Activated T-cell treated with anti-CD3 and anti-CD28 coated beads, Interleukin-2, amount 50 U/mL, for 48 hours (primary cell): ENCODE measurements around the gene TESPA1.
"Not testable (repeated sequence)": the region's sequence is repeated elsewhere in the genome, so short reads cannot be mapped to it uniquely, and the experiment has no call there.

Source experiments
- DNase-seq, 2 experiments: peaks; one replicate each; pipeline ENCODE4 v3.0.0-alpha.2; 2020

Gene TESPA1, protein sequence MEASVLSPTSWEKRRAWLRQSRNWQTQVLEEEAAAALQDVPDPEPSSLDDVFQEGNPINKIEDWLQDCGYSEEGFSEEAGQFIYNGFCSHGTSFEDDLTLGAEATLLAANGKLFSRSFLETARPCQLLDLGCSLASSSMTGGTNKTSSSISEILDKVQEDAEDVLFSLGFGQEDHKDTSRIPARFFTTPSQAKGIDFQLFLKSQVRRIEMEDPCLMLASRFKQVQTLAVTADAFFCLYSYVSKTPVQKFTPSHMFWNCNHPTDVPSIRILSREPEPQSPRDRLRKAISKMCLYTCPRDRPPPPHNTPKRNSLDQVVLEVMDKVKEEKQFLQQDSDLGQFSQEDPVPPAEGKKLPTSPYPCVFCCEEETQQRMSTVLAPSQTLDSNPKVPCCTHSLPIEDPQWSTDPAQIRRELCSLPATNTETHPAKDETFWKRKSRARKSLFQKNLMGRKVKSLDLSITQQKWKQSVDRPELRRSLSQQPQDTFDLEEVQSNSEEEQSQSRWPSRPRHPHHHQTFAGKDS

DNA sequence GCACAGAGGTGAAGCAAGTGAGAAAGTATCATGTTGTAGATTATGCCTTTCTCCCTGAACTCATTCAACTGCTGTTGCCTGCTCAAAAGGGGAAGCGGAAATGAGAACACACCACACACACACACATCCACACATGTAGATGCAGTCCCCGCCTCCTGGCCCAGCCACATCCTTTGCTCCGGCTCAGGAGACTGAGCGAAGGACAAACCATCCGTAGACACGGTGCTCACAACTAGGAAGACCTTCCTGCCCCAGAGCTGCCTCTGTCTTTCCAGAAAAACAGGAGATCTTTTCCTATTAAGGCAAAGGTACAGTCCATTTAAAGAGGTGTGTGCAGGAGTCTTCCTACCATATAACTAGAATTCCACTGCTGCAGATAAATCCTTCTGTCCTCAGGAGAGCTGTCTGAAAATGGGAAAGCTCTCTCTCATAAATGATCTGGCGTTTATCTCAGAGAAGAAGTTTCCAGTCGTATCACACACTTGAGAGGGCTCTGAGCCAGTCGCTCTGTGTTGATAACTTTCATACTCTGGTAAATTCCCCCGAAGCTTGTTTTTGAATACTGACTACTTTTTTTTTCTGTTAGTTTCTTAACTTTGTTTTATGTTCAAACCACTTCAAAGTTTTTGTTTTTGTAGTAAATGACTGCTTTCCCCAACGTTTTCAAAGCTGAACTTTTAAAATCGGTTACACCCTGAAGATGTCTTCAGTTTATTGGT, at the start of gene TESPA1:
Gene TESPA1, minus strand, starts transcription at position 105 of the 719 bp plus-strand sequence. CDS start 10,200 bp downstream, outside the sequence.
- peak; percentile 85 to 86 for DNase-seq

DNA sequence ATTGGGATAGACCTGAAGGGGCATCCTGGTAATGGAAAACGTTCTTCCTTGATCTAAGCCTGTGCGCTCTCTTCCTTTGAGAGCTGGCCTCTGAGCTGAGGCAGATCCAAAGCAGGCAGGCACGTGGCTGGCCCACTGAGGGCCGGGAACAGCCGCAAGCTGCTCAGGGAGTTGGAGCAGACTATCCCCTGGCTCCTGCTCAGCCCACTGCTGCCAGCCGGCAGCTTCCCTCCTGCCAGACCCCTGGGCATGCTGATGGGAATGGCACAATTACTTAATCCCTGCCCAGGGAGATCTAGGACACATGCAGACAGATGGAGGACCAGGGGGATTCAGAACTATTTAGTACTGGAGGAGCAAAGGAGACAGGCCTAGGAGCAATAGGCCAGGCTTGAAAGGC, 49.7 kb upstream of the TESPA1 start:
- no peak for DNase-seq

DNA sequence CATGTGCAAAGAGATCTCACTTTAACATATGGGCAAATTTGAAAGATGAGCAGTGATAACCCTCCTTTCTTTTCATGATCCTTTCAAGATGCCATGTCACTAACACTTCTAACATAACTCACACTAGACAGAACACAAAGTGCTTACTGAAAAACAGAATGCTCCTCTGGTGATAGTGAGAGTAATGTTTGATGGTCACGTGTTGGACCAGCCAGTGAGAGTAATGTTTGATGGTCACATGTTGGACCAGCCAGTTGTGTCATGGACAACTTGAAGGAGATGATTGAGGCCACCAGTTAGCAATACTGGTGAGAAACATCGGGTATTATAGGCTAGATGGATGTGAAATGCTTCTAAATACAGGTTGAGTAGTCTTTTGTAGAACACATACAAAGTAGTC, 40.9 kb upstream of the TESPA1 start:
- no peak for DNase-seq

DNA sequence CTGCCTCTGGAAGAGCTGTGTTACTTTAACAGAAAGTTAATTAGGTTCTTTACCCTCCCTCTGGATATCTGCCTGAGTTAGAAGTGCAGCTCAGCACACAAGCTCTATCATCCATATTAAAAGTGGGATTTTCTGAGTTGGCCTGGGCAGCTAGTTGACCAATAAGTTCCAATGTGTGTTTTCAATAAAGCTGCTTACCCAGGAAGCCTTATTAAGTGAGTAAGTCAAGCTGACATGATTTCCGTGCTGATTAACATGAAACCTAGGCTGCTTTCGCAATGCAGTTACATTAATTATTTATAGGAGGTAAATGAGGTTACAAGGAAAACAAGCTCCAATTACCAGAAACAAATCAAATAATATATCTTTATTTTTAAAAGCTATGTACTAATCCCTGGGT, 40.0 kb upstream of the TESPA1 start:
- no peak for DNase-seq

DNA sequence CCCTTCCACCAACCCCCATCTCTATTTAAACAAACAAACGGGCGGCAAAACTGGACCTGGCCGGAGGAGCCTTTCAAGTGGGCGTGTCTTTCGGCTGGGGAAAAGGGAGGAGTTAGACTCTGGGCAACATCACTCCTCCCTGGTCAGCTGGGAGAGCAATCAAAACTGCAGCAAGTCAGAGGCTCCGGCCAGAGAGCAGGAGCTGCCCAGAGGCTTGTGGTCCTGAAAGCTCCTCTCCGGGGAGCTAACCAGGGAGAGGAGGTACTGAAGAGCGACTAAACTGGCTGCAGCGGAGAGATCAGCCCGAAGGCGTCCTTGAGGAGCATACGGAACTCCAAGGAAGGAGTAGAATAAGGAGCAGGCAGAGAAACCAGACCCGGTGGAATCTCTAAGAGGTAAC, 35.2 kb upstream of the TESPA1 start, which contains the start of gene NEUROD4:
Gene NEUROD4, plus strand, starts transcription at position 191 of the 400 bp plus-strand sequence. CDS start 6,466 bp downstream, outside the sequence.
- peak; percentile 25 to 29 for DNase-seq

DNA sequence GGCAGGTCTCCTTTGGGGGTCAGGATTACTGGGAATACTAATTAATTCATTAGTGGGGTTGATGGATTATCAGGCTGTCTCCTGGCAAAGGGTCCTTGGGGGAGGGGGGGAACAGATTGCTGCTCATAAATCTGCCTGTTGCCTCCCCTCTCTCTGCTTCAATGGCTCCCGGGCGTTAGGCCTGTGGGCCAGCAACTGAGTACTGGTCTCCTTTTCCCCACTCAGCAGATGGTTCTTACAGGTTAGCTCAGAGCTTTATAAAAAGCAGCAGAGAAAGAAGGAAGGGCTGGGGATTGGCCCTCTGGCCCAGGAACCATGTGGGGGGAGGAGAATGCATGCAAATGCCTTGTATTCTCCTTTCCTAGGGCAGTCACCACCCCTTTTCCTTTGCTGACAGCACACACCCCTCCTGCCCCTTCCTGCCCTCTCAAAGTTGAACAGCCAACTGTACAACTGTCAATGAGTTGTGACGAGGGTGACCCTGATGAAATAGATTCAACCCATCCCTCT, 32.9 kb upstream of the TESPA1 start:
- no peak for DNase-seq

DNA sequence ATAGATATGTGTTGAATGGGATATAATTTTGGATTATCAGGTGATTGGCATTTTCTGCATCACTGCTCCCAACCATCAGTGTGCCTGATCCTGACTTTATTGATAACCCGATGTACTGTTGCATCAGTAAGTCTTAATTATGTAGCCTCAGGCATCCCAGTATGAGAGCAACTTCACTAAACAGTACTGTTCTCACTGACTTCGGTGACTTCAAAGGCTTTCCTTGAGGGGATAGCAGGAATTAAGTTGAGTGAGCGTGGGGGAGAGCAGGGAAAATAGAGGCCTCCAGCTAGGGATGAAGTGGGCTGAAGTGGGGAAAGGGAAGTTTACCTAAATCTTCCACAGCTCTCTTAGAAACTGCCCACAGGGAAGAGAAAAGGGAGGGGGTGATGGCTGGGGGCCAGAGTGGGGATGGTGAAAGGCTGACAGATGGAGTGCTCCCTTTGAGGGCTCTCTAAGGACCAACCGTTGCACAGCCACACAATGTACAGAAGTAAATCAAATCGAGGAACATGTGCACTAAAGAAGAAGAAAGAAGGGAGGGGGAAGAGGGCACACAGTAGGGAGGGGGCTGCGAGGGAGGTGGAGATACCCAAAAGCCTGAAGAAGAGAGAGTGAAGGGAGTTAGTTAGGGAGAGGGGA, 24.5 kb upstream of the TESPA1 start:
- DNase-seq: no peak

DNA sequence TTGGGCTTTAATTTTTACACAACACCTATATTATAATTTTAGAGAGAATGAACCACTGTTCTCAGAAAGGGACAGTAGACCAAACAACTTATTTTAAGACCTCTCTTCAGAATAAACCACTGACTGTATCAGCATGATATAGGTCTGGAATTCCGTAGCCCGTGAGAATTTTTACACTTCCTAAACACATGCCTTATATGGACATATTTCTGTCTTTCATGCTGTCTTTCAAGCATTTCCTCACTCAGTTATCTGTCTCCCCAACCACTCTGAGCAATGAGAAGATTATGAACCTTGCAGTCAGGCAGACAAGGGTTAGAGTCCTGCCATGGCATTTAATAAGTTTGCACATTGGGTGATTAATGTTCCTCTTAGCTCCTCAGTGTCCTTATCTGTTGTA, 17.8 kb upstream of the TESPA1 start:
- no peak for DNase-seq

DNA sequence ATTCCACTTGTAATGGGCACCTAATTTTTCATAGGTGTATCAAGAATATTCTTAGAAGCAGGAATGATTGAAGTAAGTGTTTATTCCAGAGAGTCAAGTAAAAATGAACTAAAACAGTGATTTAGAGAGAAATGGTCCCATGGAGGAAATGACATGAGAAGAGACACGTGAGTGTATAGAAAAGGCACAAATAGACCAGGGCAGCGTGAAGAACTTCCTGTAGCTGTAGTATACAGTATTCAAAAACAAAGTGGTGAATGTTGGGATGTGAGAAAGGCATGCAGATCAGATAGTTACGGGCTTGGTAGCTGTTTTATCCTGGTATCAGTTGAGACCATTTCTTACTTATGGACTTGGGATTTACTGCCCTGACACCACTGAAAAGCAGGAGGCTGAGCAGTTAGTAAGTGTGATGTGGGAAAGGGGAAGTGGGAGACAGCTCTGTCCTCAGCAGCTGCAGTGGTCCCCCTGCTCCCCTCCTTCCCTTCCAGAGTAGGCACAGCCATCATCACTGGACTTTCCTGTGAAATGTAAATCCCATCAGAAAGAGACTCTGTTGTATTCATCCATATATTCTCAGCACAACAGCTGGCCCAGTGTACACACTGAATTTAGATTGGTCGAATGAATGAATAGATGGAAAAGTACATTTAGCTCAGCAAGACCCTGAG, 16.8 kb upstream of the TESPA1 start:
- DNase-seq: no peak

DNA sequence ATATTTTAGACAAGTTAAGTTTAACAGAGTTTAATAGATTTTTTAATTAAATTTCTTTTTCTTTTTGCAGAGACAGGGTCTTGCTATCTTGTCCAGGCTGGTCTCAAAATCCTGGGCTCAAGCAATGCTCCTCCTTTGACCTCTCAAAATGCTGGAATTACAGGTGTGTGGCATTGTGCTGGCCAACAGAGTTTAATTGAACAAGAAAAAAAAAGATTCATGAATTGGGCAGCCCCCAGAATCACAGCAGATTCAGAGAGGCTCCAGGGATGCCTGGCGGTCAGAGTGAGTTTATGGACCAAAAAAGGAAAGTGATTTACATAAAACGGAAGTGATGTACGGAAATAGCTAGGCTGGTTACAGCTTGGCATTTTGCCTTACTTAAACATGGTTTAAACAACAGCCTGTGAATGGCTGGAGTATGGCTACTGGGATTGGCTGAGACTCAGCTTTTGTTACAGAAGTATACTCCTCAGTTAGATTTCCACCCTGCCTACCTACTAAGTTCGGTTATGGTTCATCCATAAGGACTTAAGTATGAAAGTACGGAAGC, 14.5 kb upstream of the TESPA1 start:
- no peak for DNase-seq

DNA sequence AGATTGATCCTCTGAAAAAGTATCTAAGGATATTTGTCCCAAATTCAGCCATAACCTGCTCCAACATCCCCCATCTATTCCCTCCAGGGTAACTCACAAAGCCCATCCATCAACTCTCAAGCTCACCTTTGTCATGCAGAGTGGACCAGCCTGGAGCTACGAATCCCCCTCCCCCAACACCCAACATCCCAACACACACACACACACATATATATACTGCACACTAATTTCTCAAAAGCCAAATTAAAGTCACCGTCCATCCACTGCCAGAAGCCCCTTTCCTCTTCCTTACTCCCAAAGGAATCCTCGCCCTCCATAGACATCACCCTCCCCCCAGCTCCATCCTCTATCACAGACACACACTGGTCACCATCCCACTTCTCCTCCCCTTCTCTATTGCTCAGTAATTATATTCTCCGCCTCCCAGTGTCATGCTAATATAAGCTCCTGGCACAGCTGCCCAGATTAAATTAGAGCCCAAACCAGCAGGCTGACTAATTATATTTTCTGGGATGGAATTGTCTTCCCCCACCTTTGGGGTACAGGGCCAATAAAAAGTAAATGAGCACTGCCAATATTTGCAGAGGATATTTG, 13.5 kb upstream of the TESPA1 start:
- DNase-seq: no peak

DNA sequence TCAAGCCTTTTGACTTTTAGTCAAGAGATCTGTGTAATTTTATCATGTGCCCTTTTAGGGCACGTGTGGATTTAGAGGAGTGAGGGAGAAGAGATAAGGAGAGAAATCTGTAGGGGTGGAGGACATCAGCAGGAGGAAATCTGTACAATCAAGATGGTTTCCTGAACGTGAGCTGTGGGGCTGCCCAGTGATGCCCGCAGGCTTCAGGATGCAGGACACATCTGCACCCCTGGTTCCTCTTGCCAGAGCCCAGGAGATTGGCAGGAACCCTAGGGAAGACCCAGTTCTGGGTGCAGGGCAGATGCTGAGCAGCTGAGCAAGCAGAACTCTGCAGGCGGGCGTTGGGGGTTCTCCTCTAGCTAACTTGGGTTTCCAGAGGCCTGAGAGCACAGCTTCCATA, 11.6 kb upstream of the TESPA1 start:
- DNase-seq: no peak

DNA sequence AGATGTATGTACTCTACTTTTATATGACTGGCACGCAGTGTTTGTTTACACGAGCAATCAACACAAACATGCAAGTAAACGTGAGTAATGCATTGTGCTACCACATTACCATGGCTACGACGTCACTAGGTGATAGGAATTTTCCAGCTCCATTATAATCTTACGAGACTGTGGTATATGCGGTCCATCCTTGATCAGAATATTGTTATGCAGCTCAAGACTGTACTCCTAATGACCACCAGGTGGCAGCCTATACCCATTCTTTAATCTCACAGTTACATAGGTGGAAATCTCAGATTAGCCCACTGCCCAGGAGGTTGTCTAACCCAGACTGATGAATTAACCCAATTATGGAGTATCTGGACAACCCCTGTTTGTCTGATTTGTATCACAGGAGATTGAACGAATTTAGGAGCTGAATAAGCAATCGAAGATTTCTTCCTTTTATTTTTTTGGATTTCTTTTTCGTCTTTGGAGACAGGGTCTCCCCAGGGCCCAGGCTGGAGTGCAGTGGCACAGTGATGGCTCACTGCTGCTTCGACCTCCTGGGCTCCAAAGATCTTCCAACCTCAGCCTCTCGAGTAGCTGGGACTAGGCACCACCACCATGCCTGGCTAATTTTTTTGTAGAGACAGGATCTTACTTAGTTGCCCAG, 8.7 kb upstream of the TESPA1 start:
- DNase-seq: peak; percentile 44 to 57

DNA sequence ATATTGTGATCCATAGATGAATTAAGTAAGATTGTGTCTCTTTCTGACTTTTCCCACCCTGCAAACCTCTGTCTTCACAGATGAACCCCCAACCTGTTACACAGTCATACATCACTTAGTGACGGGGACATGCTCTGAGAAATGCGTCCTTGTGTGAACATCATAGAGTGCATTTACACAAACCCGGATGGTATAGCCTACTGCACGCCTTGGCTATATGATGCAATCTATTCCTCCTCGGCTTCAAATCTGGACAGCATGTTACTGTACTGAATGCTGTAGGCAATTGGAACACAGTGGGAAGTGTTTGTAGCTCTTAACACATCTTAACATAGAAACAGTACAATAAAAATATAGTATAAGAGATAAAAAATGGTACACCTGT, 7.4 kb upstream of the TESPA1 start:
- no peak for DNase-seq

DNA sequence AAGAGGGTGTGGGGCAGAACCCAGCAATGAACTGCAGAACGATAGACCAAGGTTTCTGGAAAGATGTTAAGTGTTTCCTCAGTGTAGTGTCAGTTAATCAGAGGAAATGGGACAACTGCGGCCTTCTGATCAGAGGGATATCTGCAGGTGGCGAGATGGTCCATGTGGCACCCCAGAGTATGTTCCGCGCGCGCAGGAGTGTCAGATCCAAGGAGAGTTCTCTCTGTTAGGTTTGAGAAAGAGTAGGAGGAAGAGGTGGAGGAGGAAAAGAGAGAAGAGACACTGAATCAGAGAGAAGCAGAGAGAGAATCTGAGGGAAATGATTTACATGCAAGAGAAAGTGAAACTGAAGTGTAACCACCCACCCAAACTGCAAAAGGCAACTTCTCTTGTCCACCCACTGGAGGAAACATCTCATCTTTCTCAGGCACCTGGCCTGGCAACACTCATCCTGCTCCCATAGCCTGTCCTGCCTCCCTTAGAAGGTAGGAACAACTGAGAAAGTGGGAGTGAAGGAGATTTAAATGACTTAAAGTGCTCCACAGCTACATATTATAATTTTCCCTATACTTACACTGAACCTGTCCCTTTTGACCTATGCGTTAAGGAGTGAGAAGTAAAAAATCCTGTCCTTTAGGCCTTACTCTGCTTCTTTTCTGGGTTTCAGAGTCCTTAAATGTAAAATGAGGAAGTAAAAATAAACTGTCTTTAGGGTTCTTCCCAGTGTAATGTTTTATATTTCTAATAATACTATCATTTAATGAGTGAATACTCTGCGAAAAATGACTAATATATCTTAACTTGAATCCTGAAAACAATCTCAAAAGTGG, 6.8 kb upstream of the TESPA1 start:
- DNase-seq: peak; percentile 55 to 58

DNA sequence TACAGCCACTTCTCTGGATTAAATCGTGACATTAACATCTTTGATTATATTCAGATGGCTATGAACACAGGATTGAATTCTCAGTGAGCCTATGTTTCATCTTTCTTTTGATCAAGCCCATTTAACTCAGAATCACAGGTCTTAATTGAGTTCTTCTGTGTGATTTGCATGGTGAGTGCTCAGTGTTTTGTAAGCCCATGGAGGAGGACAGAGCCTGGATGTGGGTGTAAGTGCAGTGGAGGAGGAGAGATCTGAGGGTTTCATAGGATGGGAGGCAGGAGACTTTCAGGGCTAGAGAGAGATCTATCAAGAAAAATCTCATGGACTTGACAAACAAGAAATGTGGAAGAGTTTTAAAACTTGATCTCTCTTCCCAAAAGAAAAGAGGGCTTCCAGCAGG, 5.3 kb upstream of the TESPA1 start:
- no peak for DNase-seq

DNA sequence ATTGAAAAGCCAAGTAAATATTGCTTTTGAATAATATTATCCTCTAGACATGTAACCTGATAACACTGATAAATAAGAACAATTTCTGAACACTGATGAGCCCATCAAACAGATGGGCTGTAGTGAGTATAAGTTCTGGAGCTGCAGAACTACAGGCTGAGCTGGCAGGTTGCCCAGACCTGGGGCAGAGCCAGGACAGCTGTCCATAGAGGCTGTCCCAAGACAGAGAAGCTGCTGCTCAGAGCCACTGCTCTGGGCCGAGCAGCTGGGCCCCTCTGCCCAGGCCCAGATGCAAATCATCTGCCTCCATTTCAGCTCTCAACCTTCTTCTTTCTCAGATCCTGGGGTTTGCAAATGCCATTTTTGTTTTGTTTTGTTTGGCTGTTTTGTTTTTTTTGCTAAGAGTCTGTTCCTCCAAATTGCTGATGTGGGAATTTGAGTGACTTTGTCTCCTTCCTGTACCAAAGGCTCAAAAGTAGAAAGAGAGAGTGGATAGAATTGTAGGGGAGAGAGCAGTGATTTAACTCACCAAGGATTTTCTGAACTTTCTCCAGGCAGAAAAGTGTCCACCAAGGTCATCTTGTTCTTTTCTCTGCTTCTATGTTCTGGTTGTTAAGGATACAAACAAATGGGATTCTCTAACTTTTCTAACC, 4.0 kb upstream of the TESPA1 start:
- no peak for DNase-seq

DNA sequence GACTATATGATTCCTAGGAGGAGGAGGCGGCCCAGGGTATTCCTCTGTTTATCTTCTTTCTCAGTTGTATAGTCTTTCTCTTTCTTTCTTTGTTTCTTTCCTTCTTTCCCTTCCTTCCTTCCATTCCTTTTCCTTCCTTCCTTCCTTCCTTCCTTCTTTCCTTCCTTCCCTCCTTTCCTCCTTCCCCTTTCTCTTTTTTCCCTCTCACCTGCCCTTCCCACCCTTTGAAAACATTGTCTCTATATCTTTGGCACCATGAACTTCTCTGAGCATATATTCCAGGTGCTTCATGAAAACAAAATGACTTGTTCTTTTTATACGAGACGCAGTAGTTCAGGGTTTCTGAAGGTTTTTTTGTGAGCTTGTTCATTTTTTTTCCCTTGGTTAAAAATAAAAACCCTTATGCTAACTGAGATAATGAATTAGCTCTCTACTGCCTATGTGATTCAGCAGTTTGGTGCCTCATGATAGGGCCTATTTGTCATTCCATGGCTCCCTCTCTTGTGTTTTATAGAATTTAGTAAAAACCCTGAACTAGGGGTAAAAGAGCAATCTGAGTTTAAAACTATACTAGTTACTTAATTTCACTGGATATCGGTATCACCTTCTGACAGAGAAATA, 3.2 kb upstream of the TESPA1 start:
- DNase-seq: no peak

DNA sequence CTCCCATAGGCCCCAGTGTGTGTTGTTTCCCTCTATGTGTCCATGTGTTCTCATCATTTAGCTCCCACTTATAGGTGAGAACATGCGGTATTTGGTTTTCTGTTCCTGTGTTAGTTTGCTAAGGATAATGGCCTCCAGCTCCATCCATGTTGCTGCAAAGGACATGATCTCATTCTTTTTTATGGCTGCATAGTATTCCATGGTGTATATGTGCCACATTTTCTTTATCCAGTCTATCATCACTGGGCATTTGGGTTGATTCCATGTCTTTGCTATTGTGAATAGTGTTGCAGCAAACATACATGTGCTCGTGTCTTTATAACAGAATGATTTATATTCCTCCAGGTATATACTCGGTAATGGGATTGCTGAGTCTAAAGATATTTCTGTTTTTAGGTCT, 2.2 kb upstream of the TESPA1 start:
- DNase-seq: not testable (repeated sequence)
